ES-I3 (cell line): ENCODE results near the gene TBC1D20.

Experiments used
- H3K36me3 ChIP-seq: 2 replicates; pipeline ENCODE4 v1.6.1; 2013; ENCODE audit warnings: mild to moderate bottlenecking, low read length, control low read depth, moderate library complexity; ENCODE audit not compliant: insufficient read depth
- H3K4me1 ChIP-seq: 2 replicates; pipeline ENCODE4 v1.6.1; 2013; ENCODE audit warnings: mild to moderate bottlenecking, control low read depth, low read length; ENCODE audit not compliant: insufficient read depth
- H3K9ac ChIP-seq: 2 replicates; pipeline ENCODE4 v1.6.1; 2013; ENCODE audit warnings: low read depth, mild to moderate bottlenecking, low read length, moderate library complexity
- H3K9me3 ChIP-seq: 2 replicates; pipeline ENCODE4 v1.6.1; 2013; ENCODE audit warnings: mild to moderate bottlenecking, low read length, moderate library complexity; ENCODE audit not compliant: control insufficient read depth, insufficient read depth

Gene TBC1D20

GRCh38 chr20:407953-408842 is 54.1 kb downstream of the TBC1D20 start, which contains the start of gene RBCK1:
TSS of gene RBCK1 (plus strand) at chr20:408299. CDS start at chr20:408758, 459 bp downstream.
- H3K9ac ChIP-seq = peak within 1 kb of the TSS; percentile 94
- peaks cover 6% of the 10 kb centered on the region for H3K9me3 ChIP-seq
- 0 out of 2 replicates have a peak, but pooled peaks cover 3% of the 10 kb centered on the region for H3K4me1 ChIP-seq
- H3K36me3 ChIP-seq = peaks cover 8% of the 10 kb centered on the region; the same call in 1 of the 2 replicates

GRCh38 chr20:407133-407952 is 55.0 kb downstream of the TBC1D20 start:
- Histone ChIP-seq H3K9me3 (peaks cover 6% of the 10 kb centered on the region), H3K4me1 (0 out of 2 replicates have a peak, but pooled peaks cover 3% of the 10 kb centered on the region), H3K36me3 (peaks cover 8% of the 10 kb centered on the region; the same call in 1 of the 2 replicates), H3K9ac (peak overlapping the region; percentile 66)

- H3K4me1 ChIP-seq = 0 out of 2 replicates have a peak, but pooled peaks cover 3% of the 10 kb centered on the region
- peaks cover 6% of the 10 kb centered on the region for H3K9me3 ChIP-seq
- peaks cover 8% of the 10 kb centered on the region; the same call in 1 of the 2 replicates for H3K36me3 ChIP-seq
- peak overlapping the region; percentile 66 for H3K9ac ChIP-seq
These were observed 55.9 kb downstream of the TBC1D20 start for GRCh38 chr20:406200-407132.

- Histone ChIP-seq H3K36me3 (no peaks in the 10 kb centered on the region), H3K9ac (no peak overlapping the region), H3K4me1 (peaks cover 12% of the 10 kb centered on the region), H3K9me3 (peaks cover 6% of the 10 kb centered on the region)
These were observed 58.2 kb downstream of the TBC1D20 start for GRCh38 chr20:404088-404487.

- no peaks in the 10 kb centered on the region for H3K36me3 ChIP-seq
- peaks cover 6% of the 10 kb centered on the region for H3K9me3 ChIP-seq
- no peak overlapping the region for H3K9ac ChIP-seq
- peaks cover 12% of the 10 kb centered on the region for H3K4me1 ChIP-seq
These were observed 58.8 kb downstream of the TBC1D20 start for GRCh38 chr20:403582-403957.

- Histone ChIP-seq H3K9ac (no peak overlapping the region), H3K36me3 (no peaks in the 10 kb centered on the region), H3K4me1 (peaks cover 12% of the 10 kb centered on the region), H3K9me3 (peaks cover 6% of the 10 kb centered on the region)
These were observed 59.3 kb downstream of the TBC1D20 start for GRCh38 chr20:402898-403581.

- peaks cover 12% of the 10 kb centered on the region for H3K4me1 ChIP-seq
- H3K36me3 ChIP-seq = peaks cover 2% of the 10 kb centered on the region; the same call in 1 of the 2 replicates
- peaks cover 6% of the 10 kb centered on the region for H3K9me3 ChIP-seq
- no peak overlapping the region for H3K9ac ChIP-seq
These were observed 59.8 kb downstream of the TBC1D20 start for GRCh38 chr20:402496-402885.

GRCh38 chr20:401682-402495 is 60.4 kb downstream of the TBC1D20 start:
- H3K4me1 ChIP-seq = peaks cover 11% of the 10 kb centered on the region
- H3K9ac ChIP-seq = no peak overlapping the region
- H3K36me3 ChIP-seq = peaks cover 5% of the 10 kb centered on the region; the same call in 1 of the 2 replicates
- peaks cover 6% of the 10 kb centered on the region for H3K9me3 ChIP-seq

GRCh38 chr20:400454-401275 is 61.7 kb downstream of the TBC1D20 start:
- Histone ChIP-seq H3K9ac (no peak overlapping the region), H3K4me1 (peaks cover 9% of the 10 kb centered on the region), H3K9me3 (peaks cover 6% of the 10 kb centered on the region), H3K36me3 (peaks cover 10% of the 10 kb centered on the region; the same call in 1 of the 2 replicates)

- Histone ChIP-seq H3K9me3 (peaks cover 6% of the 10 kb centered on the region), H3K4me1 (peaks cover 9% of the 10 kb centered on the region), H3K36me3 (peaks cover 10% of the 10 kb centered on the region; the same call in 1 of the 2 replicates), H3K9ac (no peak overlapping the region)
These were observed 62.2 kb downstream of the TBC1D20 start for GRCh38 chr20:400128-400453.

- Histone ChIP-seq H3K36me3 (peaks cover 12% of the 10 kb centered on the region; the same call in 1 of the 2 replicates), H3K9ac (no peak overlapping the region), H3K4me1 (peaks cover 9% of the 10 kb centered on the region), H3K9me3 (peaks cover 6% of the 10 kb centered on the region)
These were observed 63.1 kb downstream of the TBC1D20 start for GRCh38 chr20:399182-399707.
